GM12878 (cell line): ENCODE measurements around the gene GABRP. TPM values are rescaled to one million over a fixed set of nuclear protein-coding genes. Genes with fewer than 3 reads are reported as not detected.

Experiments used
- ATAC-seq: fragments of 200-7000 bp; cut with Tn5 transposase; 3 replicates; pipeline ENCODE4 v1.9.1; 2020; ENCODE audit warnings: mild to moderate bottlenecking, moderate library complexity
- BruUV-seq: library from RNA; stranded (reverse); fragments of 400-500 nt; replicated peaks from 2 replicates; lab custom pipeline; 2021; lab: Mats Ljungman, UMichigan
- CTCF ChIA-PET: fragments of 300-600 bp; sonication (Branson Sonifier 250); formaldehyde crosslinking; extraction: SDS; loops from one replicate; lab custom pipeline; 2021; ENCODE audit warnings: inconsistent platforms; lab: Yijun Ruan, JAX
- POLR2A ChIA-PET: fragments of 350-600 bp; formaldehyde crosslinking; extraction: SDS; loops from one replicate; lab custom pipeline; 2021; ENCODE audit warnings: inconsistent platforms; lab: Charles Lee
- RAD21 ChIA-PET: fragments of 300-600 bp; sonication (Branson Sonifier 250); formaldehyde crosslinking; loops from one replicate; lab custom pipeline; 2023; ENCODE audit warnings: antibody characterized with exemption; ENCODE audit not compliant: unreplicated experiment; lab: Charles Lee
- SMC1A ChIA-PET: fragments of 300-600 bp; sonication (Branson Sonifier 250); formaldehyde crosslinking; loops from one replicate; lab custom pipeline; 2023; ENCODE audit not compliant: unreplicated experiment, uncharacterized antibody; lab: Charles Lee
- DNase-seq: peaks from one replicate; pipeline ENCODE4 v3.0.0-alpha.2; 2011; ENCODE audit warnings: low read depth, low spot score
- FAIRE-seq: peaks from 3 replicates; lab custom pipeline; 2011; peaks lifted over from hg19 to GRCh38; lab: Jason Lieb, UNC
- H2AFZ ChIP-seq: 2 replicates; pipeline ENCODE4 v1.6.0; 2011; ENCODE audit warnings: low read depth, low read length, control low read depth; ENCODE audit not compliant: control insufficient read depth
- H3K27ac ChIP-seq: 2 replicates; pipeline ENCODE4 v1.5.1; 2011; ENCODE audit warnings: control low read depth; ENCODE audit not compliant: control insufficient read depth, insufficient read depth
- H3K27me3 ChIP-seq, 2 experiments: replicated peaks in 1 of 2; 2 replicates each; pipeline versions ENCODE4 v1.6.0 to v1.6.1; 2011; ENCODE audit warnings: low read length in 1 of 2; ENCODE audit not compliant: control insufficient read depth in 2 of 2, insufficient read depth in 2 of 2
- H3K36me3 ChIP-seq, 2 experiments: 2 replicates each; pipeline ENCODE4 v1.5.1; 2011; ENCODE audit warnings: low read length in 1 of 2; ENCODE audit not compliant: control insufficient read depth in 2 of 2, insufficient read depth in 2 of 2
- H3K4me1 ChIP-seq: 2 replicates; pipeline ENCODE4 v1.6.1; 2011; ENCODE audit warnings: mild to moderate bottlenecking, low read length, moderate library complexity, mixed read lengths; ENCODE audit not compliant: control insufficient read depth, insufficient read depth
- H3K4me2 ChIP-seq: 2 replicates; pipeline ENCODE4 v1.6.0; 2011; ENCODE audit warnings: control low read depth; ENCODE audit not compliant: control insufficient read depth, insufficient read depth
- H3K4me3 ChIP-seq: fragments of 200-600 bp; sonication (generic); 2 replicates; pipeline ENCODE4 v1.5.1; 2016
- H3K79me2 ChIP-seq: 2 replicates; pipeline ENCODE4 v1.6.0; 2011; ENCODE audit warnings: low read length; ENCODE audit not compliant: control insufficient read depth, insufficient read depth
- H3K9ac ChIP-seq: 2 replicates; pipeline ENCODE4 v1.8.0; 2011; ENCODE audit warnings: low read length, control low read depth, mixed read lengths; ENCODE audit not compliant: control insufficient read depth, insufficient read depth
- H3K9me3 ChIP-seq: replicated peaks from 3 replicates; pipeline ENCODE4 v1.5.1; 2011; ENCODE audit warnings: mild to moderate bottlenecking, low read length; ENCODE audit not compliant: control insufficient read depth, insufficient read depth
- H4K20me1 ChIP-seq: 2 replicates; pipeline ENCODE4 v1.6.0; 2011; ENCODE audit not compliant: control insufficient read depth, insufficient read depth
- BACH1 ChIP-seq: fragments of 450-650 bp; IDR thresholded peaks from 2 replicates; pipeline ENCODE4 v1.6.1; 2017; ENCODE audit warnings: mild to moderate bottlenecking, borderline replicate concordance
- DPF2 ChIP-seq: fragments of 450-650 bp; IDR thresholded peaks from 2 replicates; pipeline ENCODE4 v1.6.1; 2017; ENCODE audit warnings: mild to moderate bottlenecking
- MYB ChIP-seq: fragments of 150-350 bp; IDR thresholded peaks from 2 replicates; pipeline ENCODE4 v1.6.1; 2014; ENCODE audit warnings: mild to moderate bottlenecking, low read depth, low read length, borderline replicate concordance
- PAX5 ChIP-seq: IDR thresholded peaks from 2 replicates; pipeline ENCODE4 v1.6.1; 2011; ENCODE audit warnings: low read depth, low read length, borderline replicate concordance
- PML ChIP-seq: IDR thresholded peaks from 2 replicates; pipeline ENCODE4 v1.6.1; 2012; ENCODE audit warnings: low read length, inconsistent platforms
- SMAD5 ChIP-seq: IDR thresholded peaks from 2 replicates; pipeline ENCODE4 v1.6.1; 2016; ENCODE audit warnings: antibody characterized with exemption, low read depth
- TBL1XR1 ChIP-seq: IDR thresholded peaks from 2 replicates; pipeline ENCODE4 v1.6.1; 2012; ENCODE audit warnings: low read depth, low read length, improper control_type of control experiment
- ZNF207 ChIP-seq: fragments of 450-650 bp; IDR thresholded peaks from 2 replicates; pipeline ENCODE4 v1.6.1; 2014; ENCODE audit warnings: antibody characterized with exemption, mild to moderate bottlenecking, borderline replicate concordance
- ZZZ3 ChIP-seq: IDR thresholded peaks from 2 replicates; pipeline ENCODE4 v1.6.1; 2011; ENCODE audit warnings: low read depth; ENCODE audit not compliant: control insufficient read depth, insufficient read length
- WGBS: methylation state at CpG from one replicate; pipeline ENCODE4 v1.1.6; 2016; ENCODE audit warnings: low lambda C conversion rate; ENCODE audit not compliant: insufficient replicate concordance, insufficient coverage; ENCODE audit errors: missing lambda C conversion rate; 5-methylcytosine and 5-hydroxymethylcytosine counted together
- in situ Hi-C: fragments of 300-500 bp; cut with MboI; formaldehyde crosslinking; loops from 9 replicates; pipeline ENCODE4 v1.14.3; 2018; ENCODE audit warnings: mixed read lengths
- intact Hi-C: fragments of 100-400 bp; cut with micrococcal nuclease; formaldehyde crosslinking; loops from one replicate; pipeline ENCODE4 v1.14.2; 2022; ENCODE audit not compliant: unreplicated experiment
- polyA plus RNA-seq, 11 experiments: library from polyadenylated mRNA; depleted of rRNA in 4 of 11; unstranded in 6 of 11; stranded (reverse) in 5 of 11; fragments of >200 nt; fragmentation: Nextera tagmentation in 4 of 11; fragmentation: Illumina TruSeq in 1 of 11; extraction: Ambion mirVana in 4 of 11; extraction: Trizol in 1 of 11; gene quantifications; 1 replicate in 1 of 11; 2 replicates in 10 of 11; pipeline versions ENCODE4 v1.2.1 to v1.2.3, GENCODE V29; 2011 to 2016; ENCODE audit warnings: inconsistent platforms in 2 of 11, missing spikeins in 2 of 11, low read depth in 1 of 11
- total RNA-seq, 4 experiments: library from RNA; depleted of rRNA in 3 of 4; stranded (reverse); fragments of >200 nt in 3 of 4; fragmentation: Illumina TruSeq in 1 of 4; extraction: Trizol in 1 of 4; gene quantifications; 2 replicates each; pipeline versions ENCODE4 v1.2.1 to v1.2.3, GENCODE V29; 2013 to 2021
- TF ChIP-seq, protein P1 (sequence below): IDR thresholded peaks from 2 replicates; pipeline ENCODE4 v1.6.1; 2011; ENCODE audit warnings: low read depth, mild to moderate bottlenecking, low read length, moderate library complexity, borderline replicate concordance; ENCODE audit errors: extremely low read depth
- TF ChIP-seq, protein P2 (sequence below): fragments of 450-650 bp; conservative IDR thresholded peaks from 2 replicates; pipeline ENCODE4 v1.6.1; 2017; ENCODE audit warnings: mild to moderate bottlenecking, moderate library complexity

GABRP gene
- total and polyA plus RNA-seq, 10 of the 15 experiments (the other 5 are each of a cell fraction or from before 2014, with no cell fraction given): 0.04 TPM; not detected in 9

DNA sequence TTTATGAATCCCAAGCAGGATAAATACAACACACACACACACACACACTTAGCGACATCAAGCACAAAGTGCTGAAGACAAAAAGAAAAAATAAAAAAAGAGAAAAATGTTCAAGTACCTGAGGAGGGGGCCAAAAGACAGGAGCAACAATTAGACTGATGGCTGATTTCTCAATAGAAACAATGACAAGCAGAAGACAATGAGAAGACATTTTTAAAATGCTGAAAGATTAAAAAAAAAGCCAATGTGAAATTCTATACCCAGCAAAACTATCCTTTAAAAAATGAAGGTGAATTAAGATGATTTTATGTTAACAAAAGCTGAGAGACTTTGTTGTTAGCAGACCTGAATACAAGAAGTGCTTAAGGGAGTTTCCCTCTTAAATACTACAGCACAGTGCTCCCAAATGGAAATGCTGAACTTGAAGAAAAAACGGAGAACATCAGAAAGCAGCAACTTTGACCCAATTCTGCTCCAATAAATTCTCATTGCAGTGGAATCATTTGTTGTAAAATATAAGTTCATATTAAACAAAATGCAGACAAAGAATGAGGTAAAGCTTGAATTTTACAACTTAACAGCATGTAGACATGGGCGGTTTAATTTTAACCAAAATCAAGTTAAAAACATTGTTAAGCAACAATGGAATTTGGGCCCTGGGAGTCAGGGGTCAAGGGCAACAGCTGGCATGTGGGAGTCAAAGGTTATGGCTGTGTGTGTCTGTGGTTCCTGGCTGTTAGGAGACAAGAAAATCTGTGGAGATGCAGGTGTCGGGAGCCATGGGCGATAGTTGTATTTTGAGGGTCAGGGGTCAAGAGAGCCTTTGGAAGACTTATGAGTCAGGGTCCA is 77.5 kb downstream of the GABRP start:
- H3K27ac ChIP-seq: no peak overlapping the region
- ChIA-PET POLR2A (no interaction called here), RAD21 (no interaction called here), SMC1A (no interaction called here), CTCF (no interaction called here)
- WGBS: 91% methylated on average over 5 of the region's 5 CpGs
- peaks cover 3% of the 10 kb centered on the region; the same call in 2 of the 3 replicates for H3K9me3 ChIP-seq
- no peaks in the 10 kb centered on the region; a peak in 1 of 4 replicates for H3K27me3 ChIP-seq
- H3K4me3 ChIP-seq: no peak overlapping the region
- H3K4me1 ChIP-seq: no peaks in the 10 kb centered on the region
- TF ChIP-seq DPF2 (no peak), PAX5 (no peak), TBL1XR1 (no peak), PML (no peak), ZNF207 (no peak), SMAD5 (no peak), BACH1 (no peak), MYB (no peak), ZZZ3 (no peak)
- TF ChIP-seq, protein P1, sequence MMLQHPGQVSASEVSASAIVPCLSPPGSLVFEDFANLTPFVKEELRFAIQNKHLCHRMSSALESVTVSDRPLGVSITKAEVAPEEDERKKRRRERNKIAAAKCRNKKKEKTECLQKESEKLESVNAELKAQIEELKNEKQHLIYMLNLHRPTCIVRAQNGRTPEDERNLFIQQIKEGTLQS: no peak
- TF ChIP-seq, protein P2, sequence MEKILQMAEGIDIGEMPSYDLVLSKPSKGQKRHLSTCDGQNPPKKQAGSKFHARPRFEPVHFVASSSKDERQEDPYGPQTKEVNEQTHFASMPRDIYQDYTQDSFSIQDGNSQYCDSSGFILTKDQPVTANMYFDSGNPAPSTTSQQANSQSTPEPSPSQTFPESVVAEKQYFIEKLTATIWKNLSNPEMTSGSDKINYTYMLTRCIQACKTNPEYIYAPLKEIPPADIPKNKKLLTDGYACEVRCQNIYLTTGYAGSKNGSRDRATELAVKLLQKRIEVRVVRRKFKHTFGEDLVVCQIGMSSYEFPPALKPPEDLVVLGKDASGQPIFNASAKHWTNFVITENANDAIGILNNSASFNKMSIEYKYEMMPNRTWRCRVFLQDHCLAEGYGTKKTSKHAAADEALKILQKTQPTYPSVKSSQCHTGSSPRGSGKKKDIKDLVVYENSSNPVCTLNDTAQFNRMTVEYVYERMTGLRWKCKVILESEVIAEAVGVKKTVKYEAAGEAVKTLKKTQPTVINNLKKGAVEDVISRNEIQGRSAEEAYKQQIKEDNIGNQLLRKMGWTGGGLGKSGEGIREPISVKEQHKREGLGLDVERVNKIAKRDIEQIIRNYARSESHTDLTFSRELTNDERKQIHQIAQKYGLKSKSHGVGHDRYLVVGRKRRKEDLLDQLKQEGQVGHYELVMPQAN: no peak
- no peak overlapping the region for H3K9ac ChIP-seq
- ATAC-seq (no peak), FAIRE-seq (no peak), DNase-seq (no peak)
- no peaks in the 10 kb centered on the region for H3K79me2 ChIP-seq
- no peaks in the 10 kb centered on the region for H3K36me3 ChIP-seq
- intact Hi-C loops (no loop called here), in situ Hi-C loops (no loop called here)
- no peaks in the 10 kb centered on the region for H4K20me1 ChIP-seq
- H2AFZ ChIP-seq: no peak overlapping the region
- no TSS peak for BruUV-seq
- no peak overlapping the region for H3K4me2 ChIP-seq
